Endothelial cell of umbilical vein (primary cell): ENCODE results near the gene SLC4A4. TPM values are rescaled to one million over a fixed set of nuclear protein-coding genes. Genes with fewer than 3 reads are reported as not detected.

Source experiments
- BruUV-seq: library from RNA; stranded (reverse); fragments of 400-500 nt; replicated peaks from 2 replicates; lab custom pipeline; 2021; lab: Mats Ljungman, UMichigan
- CTCF ChIA-PET: fragments of 300-600, 350-600 bp; sonication (Branson Sonifier 250); formaldehyde crosslinking; loops from one replicate; lab custom pipeline; 2021; ENCODE audit warnings: antibody characterized with exemption, inconsistent platforms; lab: Charles Lee
- POLR2A ChIA-PET: fragments of 300-600, 350-600 bp; sonication (Branson Sonifier 250); formaldehyde crosslinking; loops from one replicate; lab custom pipeline; 2021; ENCODE audit warnings: antibody characterized with exemption, inconsistent platforms; lab: Charles Lee
- DNase-seq: peaks from one replicate; pipeline ENCODE4 v3.0.0-alpha.2; 2011; ENCODE audit warnings: low read depth, low spot score
- FAIRE-seq: peaks from 2 replicates; lab custom pipeline; 2011; peaks lifted over from hg19 to GRCh38; lab: Jason Lieb, UNC
- H2AFZ ChIP-seq: 2 replicates; pipeline ENCODE4 v1.6.0; 2012; ENCODE audit warnings: low read depth, low read length, control low read depth, inconsistent platforms
- H3K27ac ChIP-seq: 2 replicates; pipeline ENCODE4 v1.5.1; 2011; ENCODE audit warnings: low read depth, mild to moderate bottlenecking, control low read depth, low read length, moderate library complexity; ENCODE audit not compliant: insufficient read depth
- H3K27me3 ChIP-seq, 2 experiments: 2 replicates each; pipeline versions ENCODE4 v1.6.0 to v1.6.1; 2011; ENCODE audit warnings: low read length in 2 of 2, mixed read lengths in 1 of 2; ENCODE audit not compliant: control insufficient read depth in 2 of 2, insufficient read depth in 2 of 2
- H3K36me3 ChIP-seq, 2 experiments: 2 replicates in 1 of 2; 3 replicates in 1 of 2; pipeline ENCODE4 v1.5.1; 2011; ENCODE audit warnings: low read length in 2 of 2, mild to moderate bottlenecking in 1 of 2, moderate library complexity in 1 of 2; ENCODE audit not compliant: control insufficient read depth in 2 of 2, insufficient read depth in 2 of 2; ENCODE audit errors: extremely low read depth in 1 of 2
- H3K4me1 ChIP-seq: 3 replicates; pipeline ENCODE4 v1.5.1; 2011; ENCODE audit warnings: mild to moderate bottlenecking, low read length; ENCODE audit not compliant: control insufficient read depth, insufficient read depth; ENCODE audit errors: extremely low read depth
- H3K4me2 ChIP-seq: 2 replicates; pipeline ENCODE4 v1.6.1; 2011; ENCODE audit warnings: low read length, control low read depth, mixed read lengths; ENCODE audit not compliant: insufficient read depth
- H3K4me3 ChIP-seq, 3 experiments: fragments of 200-600 bp in 1 of 3; sonication (generic), shearing (Covaris generic) in 1 of 3; replicated peaks in 1 of 3; 2 replicates each; pipeline ENCODE4 v1.5.1; 2011 to 2016; ENCODE audit warnings: control low read depth in 3 of 3, low read length in 3 of 3, mild to moderate bottlenecking in 2 of 3, inconsistent platforms in 1 of 3, low read depth in 1 of 3, moderate library complexity in 1 of 3; ENCODE audit not compliant: insufficient read depth in 1 of 3
- H3K79me2 ChIP-seq: 2 replicates; pipeline ENCODE4 v1.6.0; 2012; ENCODE audit warnings: low read length, inconsistent platforms; ENCODE audit not compliant: control insufficient read depth, insufficient read depth
- H3K9ac ChIP-seq: replicated peaks from 2 replicates; pipeline ENCODE3; 2011; ENCODE audit warnings: low read length, control low read depth; ENCODE audit not compliant: insufficient read depth; ENCODE audit errors: extremely low read depth
- H3K9me1 ChIP-seq: replicated peaks from 3 replicates; pipeline ENCODE4 v1.6.0; 2011; ENCODE audit warnings: mild to moderate bottlenecking, low read length; ENCODE audit not compliant: control insufficient read depth, insufficient read depth; ENCODE audit errors: extremely low read depth
- H3K9me3 ChIP-seq: replicated peaks from 2 replicates; pipeline ENCODE4 v1.5.1; 2012; ENCODE audit warnings: low read length, inconsistent platforms; ENCODE audit not compliant: control insufficient read depth, insufficient read depth
- H4K20me1 ChIP-seq: replicated peaks from 2 replicates; pipeline ENCODE3; 2011; ENCODE audit warnings: mild to moderate bottlenecking, low read length; ENCODE audit not compliant: control insufficient read depth, insufficient read depth; ENCODE audit errors: extremely low read depth
- CTCF ChIP-seq, 2 donors: IDR thresholded peaks; 1 replicate in 1 of 2; 2 replicates in 1 of 2; pipeline ENCODE4 v1.5.1; 2011; ENCODE audit warnings: low read length in 2 of 2, mild to moderate bottlenecking in 2 of 2, moderate library complexity in 2 of 2, control low read depth in 1 of 2, inconsistent platforms in 1 of 2, low read depth in 1 of 2; ENCODE audit not compliant: insufficient read depth in 1 of 2; ENCODE audit errors: extremely low read depth in 1 of 2
- EZH2 ChIP-seq: IDR thresholded peaks from 2 replicates; pipeline ENCODE4 v1.6.1; 2012; ENCODE audit warnings: borderline replicate concordance, low read depth, mild to moderate bottlenecking, moderate library complexity, low read length, inconsistent platforms; ENCODE audit not compliant: severe bottlenecking
- FOS ChIP-seq: IDR thresholded peaks from 2 replicates; pipeline ENCODE4 v1.6.1; 2011; ENCODE audit warnings: mild to moderate bottlenecking, low read length, moderate library complexity, borderline replicate concordance; ENCODE audit not compliant: insufficient read depth
- GATA2 ChIP-seq: IDR thresholded peaks from 2 replicates; pipeline ENCODE4 v1.7.0; 2011; ENCODE audit warnings: low read depth, mild to moderate bottlenecking, moderate library complexity, mixed read lengths, low read length; ENCODE audit not compliant: insufficient read length, insufficient read depth
- JUN ChIP-seq: IDR thresholded peaks from 2 replicates; pipeline ENCODE4 v1.6.1; 2011; ENCODE audit warnings: borderline replicate concordance, low read depth; ENCODE audit not compliant: insufficient read length, insufficient read depth
- MAX ChIP-seq: IDR thresholded peaks from 2 replicates; pipeline ENCODE4 v1.6.1; 2011; ENCODE audit not compliant: insufficient read depth, insufficient read length
- MYC ChIP-seq: IDR thresholded peaks from one replicate; pipeline ENCODE4 v1.6.1; 2011; ENCODE audit warnings: mild to moderate bottlenecking, low read depth, low read length
- POLR2A ChIP-seq: IDR thresholded peaks from 2 replicates; pipeline ENCODE4 v1.6.1; 2012; ENCODE audit warnings: low read depth, mild to moderate bottlenecking, control low read depth, low read length
- POLR2AphosphoS5 ChIP-seq: IDR thresholded peaks from 2 replicates; pipeline ENCODE4 v1.6.1; 2012; ENCODE audit warnings: low read depth, mild to moderate bottlenecking, control low read depth, low read length, moderate library complexity; ENCODE audit not compliant: insufficient read depth
- dilution Hi-C: fragments of 300-500 bp; cut with MboI; formaldehyde crosslinking; loops from one replicate; pipeline ENCODE4 v1.15.0; 2019; ENCODE audit warnings: low sequenced_read_pairs; ENCODE audit not compliant: extremely low pct_ligation_motif_present
- intact Hi-C: fragments of 100-400 bp; cut with micrococcal nuclease; formaldehyde crosslinking; loops from one replicate; pipeline ENCODE4 v1.10.0; 2022
- polyA plus RNA-seq, 4 experiments: library from polyadenylated mRNA; depleted of rRNA in 3 of 4; stranded (reverse) in 3 of 4; unstranded in 1 of 4; fragments of >200 nt; gene quantifications; 2 replicates each; pipeline versions ENCODE4 v1.2.1 to v1.2.3, GENCODE V29; 2011 to 2012; ENCODE audit warnings: missing spikeins in 1 of 4
- total RNA-seq: library from RNA; stranded (reverse); gene quantifications from 2 replicates; pipeline ENCODE4 v1.2.3, GENCODE V29; 2021

Gene SLC4A4
- total and polyA plus RNA-seq, 2 donors (not counting 3 experiments of a cell fraction or from before 2014, with no cell fraction given), result not detected

GRCh38 chr4:71520850-71521249 is 182.0 kb downstream of the SLC4A4 start:
- no peak overlapping the region for H3K9ac ChIP-seq
- no peaks in the 10 kb centered on the region for H3K9me3 ChIP-seq
- H3K27ac ChIP-seq, result no peak overlapping the region
- no peak overlapping the region for H2AFZ ChIP-seq
- H3K4me1 ChIP-seq, result no peaks in the 10 kb centered on the region
- H3K27me3 ChIP-seq, result no peaks in the 10 kb centered on the region
- no peaks in the 10 kb centered on the region for H3K36me3 ChIP-seq
- H3K79me2 ChIP-seq, result no peaks in the 10 kb centered on the region
- BruUV-seq, result no TSS peak
- H3K9me1 ChIP-seq, result no peaks in the 10 kb centered on the region
- no peak for TF ChIP-seq MAX
- TF ChIP-seq EZH2, result no peak
- TF ChIP-seq MYC, result no peak
- TF ChIP-seq POLR2A, result no peak
- no peak for TF ChIP-seq POLR2AphosphoS5
- no peak for TF ChIP-seq JUN
- TF ChIP-seq GATA2, result no peak
- no peak for TF ChIP-seq CTCF (IDR thresholded peaks at IDR 0.05; ENCODE audit: extremely low read depth in 1 of 2, insufficient read depth in 1 of 2, low read depth in 1 of 2, low read length in 2 of 2)
- no peak for TF ChIP-seq FOS
- no peak for FAIRE-seq
- no peak overlapping the region for H3K4me2 ChIP-seq
- no peak overlapping the region for H3K4me3 ChIP-seq
- POLR2A ChIA-PET, result interaction anchor here (0.7 kb wide), 1 partner anchor 1007 kb away, joined by 3 read pairs; no protein-coding TSS in a partner anchor
- no peaks in the 10 kb centered on the region for H4K20me1 ChIP-seq
- CTCF ChIA-PET, result no interaction called here
- no peak for DNase-seq
- dilution Hi-C loops, result no loop called here
- intact Hi-C loops, result no loop called here
